Transverse colon (tissue), 4 donors: ENCODE measurements around the gene PKP4. TPM values are rescaled to one million over a fixed set of nuclear protein-coding genes. Genes with fewer than 3 reads are reported as not detected.

Experiments used
- DNase-seq: peaks from one replicate; pipeline ENCODE4 v3.0.0-alpha.2; 2019
- H3K27ac ChIP-seq, 4 donors: fragments of 200-600 bp; sonication (generic); 2 replicates each; pipeline ENCODE4 v1.5.1; 2016 to 2018; ENCODE audit warnings: inconsistent platforms in 4 of 4
- H3K27me3 ChIP-seq: fragments of 200-600 bp; sonication (generic); 2 replicates; pipeline ENCODE4 v1.5.1; 2017; ENCODE audit warnings: inconsistent platforms
- H3K36me3 ChIP-seq, 4 donors: fragments of 200-600 bp; sonication (generic); 2 replicates each; pipeline ENCODE4 v1.5.1; 2017 to 2019; ENCODE audit warnings: inconsistent platforms in 4 of 4
- H3K4me1 ChIP-seq, 4 donors: fragments of 200-600 bp; sonication (generic); 2 replicates each; pipeline ENCODE4 v1.5.1; 2017 to 2020; ENCODE audit warnings: inconsistent platforms in 4 of 4
- H3K4me3 ChIP-seq, 4 donors: fragments of 200-600 bp; sonication (generic); 1 replicate in 1 of 4; 2 replicates in 3 of 4; pipeline versions ENCODE4 v1.5.1 to v1.6.1; 2017 to 2019; ENCODE audit warnings: inconsistent platforms in 4 of 4
- H3K9me3 ChIP-seq, 2 donors: fragments of 200-600 bp; sonication (generic); 2 replicates each; pipeline ENCODE4 v1.5.1; 2017 to 2019; ENCODE audit warnings: inconsistent platforms in 2 of 2
- CTCF ChIP-seq, 5 experiments: fragments of 200-600 bp in 3 of 5; fragments of 450-650 bp in 2 of 5; sonication (generic) in 3 of 5; IDR thresholded peaks; 1 replicate in 2 of 5; 2 replicates in 3 of 5; pipeline ENCODE4 v1.5.1; 2016 to 2017; ENCODE audit warnings: antibody characterized with exemption in 5 of 5, inconsistent platforms in 3 of 5, mild to moderate bottlenecking in 2 of 5, moderate library complexity in 1 of 5
- EP300 ChIP-seq: sonication (generic); formaldehyde crosslinking; IDR thresholded peaks from one replicate; pipeline ENCODE4 v1.6.1; 2017; ENCODE audit warnings: antibody characterized with exemption, low read depth
- POLR2A ChIP-seq: fragments of 450-650 bp; IDR thresholded peaks from one replicate; pipeline ENCODE4 v1.6.1; 2016; ENCODE audit warnings: antibody characterized with exemption, mild to moderate bottlenecking, moderate library complexity
- POLR2AphosphoS5 ChIP-seq, 3 donors: sonication (generic); formaldehyde crosslinking; IDR thresholded peaks; one replicate each; pipeline ENCODE4 v1.6.1; 2016; ENCODE audit warnings: antibody characterized with exemption in 3 of 3
- WGBS, 2 donors: methylation state at CpG; one replicate each; pipeline ENCODE4 v1.1.5; 2018; ENCODE audit warnings: low coverage in 1 of 2; 5-methylcytosine and 5-hydroxymethylcytosine counted together
- in situ Hi-C, 4 donors: fragments of 200-750 bp; cut with MboI; loops; one replicate each; pipeline versions ENCODE4 v1.15.0 to v1.15.1; 2017; ENCODE audit warnings: low sequenced_read_pairs in 3 of 4, low pct_ligation_motif_present in 1 of 4, low pct_unique_long_range_greater_than_20kb in 1 of 4
- intact Hi-C: fragments of 100-400 bp; cut with DNase I; formaldehyde crosslinking; loops from one replicate; pipeline ENCODE4 v1.15.1; 2023; ENCODE audit warnings: low total_unique reads
- total RNA-seq, 4 donors: library from RNA; depleted of rRNA; stranded (reverse); fragments of >200 nt; gene quantifications; one replicate each; pipeline ENCODE4 v1.1.0, GENCODE V29; 2016

Gene PKP4
- total RNA-seq, 4 donors from 2014 or later: 28.1 to 70.3 (median 58.3) TPM

GRCh38 chr2:158553257-158553656 is 96.5 kb downstream of the PKP4 start:
- H3K4me1 ChIP-seq: no peaks in the 10 kb centered on the region
- TF ChIP-seq POLR2A (no peak), POLR2AphosphoS5 (IDR thresholded peaks at IDR 0.05) (no peak), CTCF (IDR thresholded peaks at IDR 0.05) (no peak), EP300 (no peak)
- H3K27ac ChIP-seq: no peak overlapping the region
- intact Hi-C loops: no loop called here
- no peaks in the 10 kb centered on the region for H3K36me3 ChIP-seq
- in situ Hi-C loops: no loop called here
- H3K27me3 ChIP-seq: no peaks in the 10 kb centered on the region
- 94 to 100% methylated on average over 3 of the region's 3 CpGs for WGBS, 2 donors
- H3K9me3 ChIP-seq: no peaks in the 10 kb centered on the region
- H3K4me3 ChIP-seq: no peak overlapping the region
- no peak for DNase-seq

GRCh38 chr2:158554996-158555395 is 98.2 kb downstream of the PKP4 start:
- no peaks in the 10 kb centered on the region for H3K36me3 ChIP-seq
- TF ChIP-seq POLR2AphosphoS5 (IDR thresholded peaks at IDR 0.05) (no peak), CTCF (IDR thresholded peaks at IDR 0.05) (no peak), POLR2A (no peak), EP300 (no peak)
- DNase-seq: no peak
- no peak overlapping the region for H3K4me3 ChIP-seq
- intact Hi-C loops (no loop called here), in situ Hi-C loops (no loop called here)
- no peaks in the 10 kb centered on the region for H3K9me3 ChIP-seq
- 58 to 92% methylated on average over 1 of the region's 1 CpG for WGBS, 2 donors
- H3K27ac ChIP-seq: no peak overlapping the region
- no peaks in the 10 kb centered on the region for H3K27me3 ChIP-seq
- peaks cover 0 to 2% (median 0%) of the 10 kb centered on the region in 4 donors for H3K4me1 ChIP-seq

- Histone ChIP-seq H3K4me3 (no peak overlapping the region), H3K36me3 (no peaks in the 10 kb centered on the region)
Observed at GRCh38 chr2:158556124-158556523, 99.4 kb downstream of the PKP4 start.

GRCh38 chr2:158557752-158558151 is 101.0 kb downstream of the PKP4 start:
- in situ Hi-C loops: no loop called here
- WGBS, 2 donors: 90 to 100% methylated on average over 1 to 2 of the region's 2 CpGs

More at GRCh38 chr2:158556124-158556523, 99.4 kb downstream of the PKP4 start:
- Histone ChIP-seq H3K27ac (no peak overlapping the region), H3K27me3 (no peaks in the 10 kb centered on the region), H3K9me3 (no peaks in the 10 kb centered on the region), H3K4me1 (peaks cover 0 to 13% (median 0%) of the 10 kb centered on the region in 4 donors)
- in situ Hi-C loops: no loop called here
- no peak for DNase-seq
- no peak for TF ChIP-seq POLR2AphosphoS5 (IDR thresholded peaks at IDR 0.05)
- TF ChIP-seq CTCF (IDR thresholded peaks at IDR 0.05): no peak
- no peak for TF ChIP-seq EP300
- TF ChIP-seq POLR2A: no peak
- intact Hi-C loops: no loop called here
- WGBS, 2 donors: 91 to 93% methylated on average over 3 of the region's 3 CpGs

More at GRCh38 chr2:158557752-158558151, 101.0 kb downstream of the PKP4 start:
- Histone ChIP-seq H3K9me3 (no peaks in the 10 kb centered on the region), H3K4me1 (peaks cover 0 to 13% (median 0%) of the 10 kb centered on the region in 4 donors), H3K36me3 (no peaks in the 10 kb centered on the region), H3K27ac (no peak overlapping the region), H3K27me3 (no peaks in the 10 kb centered on the region), H3K4me3 (no peak overlapping the region)
- no peak for DNase-seq
- intact Hi-C loops: no loop called here
- TF ChIP-seq EP300: no peak
- no peak for TF ChIP-seq POLR2A
- TF ChIP-seq POLR2AphosphoS5 (IDR thresholded peaks at IDR 0.05): no peak
- no peak for TF ChIP-seq CTCF (IDR thresholded peaks at IDR 0.05)
